Endothelial cell of umbilical vein (primary cell): ENCODE measurements around the gene CDC37L1. TPM values are rescaled to one million over a fixed set of nuclear protein-coding genes. Genes with fewer than 3 reads are reported as not detected.

Source experiments
- BruUV-seq: library from RNA; stranded (reverse); fragments of 400-500 nt; replicated peaks from 2 replicates; lab custom pipeline; 2021; lab: Mats Ljungman, UMichigan
- CTCF ChIA-PET: fragments of 300-600, 350-600 bp; sonication (Branson Sonifier 250); formaldehyde crosslinking; loops from one replicate; lab custom pipeline; 2021; ENCODE audit warnings: antibody characterized with exemption, inconsistent platforms; lab: Charles Lee
- POLR2A ChIA-PET: fragments of 300-600, 350-600 bp; sonication (Branson Sonifier 250); formaldehyde crosslinking; loops from one replicate; lab custom pipeline; 2021; ENCODE audit warnings: antibody characterized with exemption, inconsistent platforms; lab: Charles Lee
- DNase-seq: peaks from one replicate; pipeline ENCODE4 v3.0.0-alpha.2; 2011; ENCODE audit warnings: low read depth, low spot score
- FAIRE-seq: peaks from 2 replicates; lab custom pipeline; 2011; peaks lifted over from hg19 to GRCh38; lab: Jason Lieb, UNC
- H2AFZ ChIP-seq: 2 replicates; pipeline ENCODE4 v1.6.0; 2012; ENCODE audit warnings: low read depth, low read length, control low read depth, inconsistent platforms
- H3K27ac ChIP-seq: 2 replicates; pipeline ENCODE4 v1.5.1; 2011; ENCODE audit warnings: low read depth, mild to moderate bottlenecking, control low read depth, low read length, moderate library complexity; ENCODE audit not compliant: insufficient read depth
- H3K27me3 ChIP-seq, 2 experiments: 2 replicates each; pipeline versions ENCODE4 v1.6.0 to v1.6.1; 2011; ENCODE audit warnings: low read length in 2 of 2, mixed read lengths in 1 of 2; ENCODE audit not compliant: control insufficient read depth in 2 of 2, insufficient read depth in 2 of 2
- H3K36me3 ChIP-seq, 2 experiments: 2 replicates in 1 of 2; 3 replicates in 1 of 2; pipeline ENCODE4 v1.5.1; 2011; ENCODE audit warnings: low read length in 2 of 2, mild to moderate bottlenecking in 1 of 2, moderate library complexity in 1 of 2; ENCODE audit not compliant: control insufficient read depth in 2 of 2, insufficient read depth in 2 of 2; ENCODE audit errors: extremely low read depth in 1 of 2
- H3K4me1 ChIP-seq: 3 replicates; pipeline ENCODE4 v1.5.1; 2011; ENCODE audit warnings: mild to moderate bottlenecking, low read length; ENCODE audit not compliant: control insufficient read depth, insufficient read depth; ENCODE audit errors: extremely low read depth
- H3K4me2 ChIP-seq: 2 replicates; pipeline ENCODE4 v1.6.1; 2011; ENCODE audit warnings: low read length, control low read depth, mixed read lengths; ENCODE audit not compliant: insufficient read depth
- H3K4me3 ChIP-seq, 3 experiments: fragments of 200-600 bp in 1 of 3; sonication (generic), shearing (Covaris generic) in 1 of 3; replicated peaks in 1 of 3; 2 replicates each; pipeline ENCODE4 v1.5.1; 2011 to 2016; ENCODE audit warnings: control low read depth in 3 of 3, low read length in 3 of 3, mild to moderate bottlenecking in 2 of 3, inconsistent platforms in 1 of 3, low read depth in 1 of 3, moderate library complexity in 1 of 3; ENCODE audit not compliant: insufficient read depth in 1 of 3
- H3K79me2 ChIP-seq: 2 replicates; pipeline ENCODE4 v1.6.0; 2012; ENCODE audit warnings: low read length, inconsistent platforms; ENCODE audit not compliant: control insufficient read depth, insufficient read depth
- H3K9ac ChIP-seq: replicated peaks from 2 replicates; pipeline ENCODE3; 2011; ENCODE audit warnings: low read length, control low read depth; ENCODE audit not compliant: insufficient read depth; ENCODE audit errors: extremely low read depth
- H3K9me1 ChIP-seq: replicated peaks from 3 replicates; pipeline ENCODE4 v1.6.0; 2011; ENCODE audit warnings: mild to moderate bottlenecking, low read length; ENCODE audit not compliant: control insufficient read depth, insufficient read depth; ENCODE audit errors: extremely low read depth
- H3K9me3 ChIP-seq: replicated peaks from 2 replicates; pipeline ENCODE4 v1.5.1; 2012; ENCODE audit warnings: low read length, inconsistent platforms; ENCODE audit not compliant: control insufficient read depth, insufficient read depth
- H4K20me1 ChIP-seq: replicated peaks from 2 replicates; pipeline ENCODE3; 2011; ENCODE audit warnings: mild to moderate bottlenecking, low read length; ENCODE audit not compliant: control insufficient read depth, insufficient read depth; ENCODE audit errors: extremely low read depth
- EZH2 ChIP-seq: IDR thresholded peaks from 2 replicates; pipeline ENCODE4 v1.6.1; 2012; ENCODE audit warnings: borderline replicate concordance, low read depth, mild to moderate bottlenecking, moderate library complexity, low read length, inconsistent platforms; ENCODE audit not compliant: severe bottlenecking
- FOS ChIP-seq: IDR thresholded peaks from 2 replicates; pipeline ENCODE4 v1.6.1; 2011; ENCODE audit warnings: mild to moderate bottlenecking, low read length, moderate library complexity, borderline replicate concordance; ENCODE audit not compliant: insufficient read depth
- GATA2 ChIP-seq: IDR thresholded peaks from 2 replicates; pipeline ENCODE4 v1.7.0; 2011; ENCODE audit warnings: low read depth, mild to moderate bottlenecking, moderate library complexity, mixed read lengths, low read length; ENCODE audit not compliant: insufficient read length, insufficient read depth
- JUN ChIP-seq: IDR thresholded peaks from 2 replicates; pipeline ENCODE4 v1.6.1; 2011; ENCODE audit warnings: borderline replicate concordance, low read depth; ENCODE audit not compliant: insufficient read length, insufficient read depth
- MYC ChIP-seq: IDR thresholded peaks from one replicate; pipeline ENCODE4 v1.6.1; 2011; ENCODE audit warnings: mild to moderate bottlenecking, low read depth, low read length
- POLR2A ChIP-seq: IDR thresholded peaks from 2 replicates; pipeline ENCODE4 v1.6.1; 2012; ENCODE audit warnings: low read depth, mild to moderate bottlenecking, control low read depth, low read length
- POLR2AphosphoS5 ChIP-seq: IDR thresholded peaks from 2 replicates; pipeline ENCODE4 v1.6.1; 2012; ENCODE audit warnings: low read depth, mild to moderate bottlenecking, control low read depth, low read length, moderate library complexity; ENCODE audit not compliant: insufficient read depth
- dilution Hi-C: fragments of 300-500 bp; cut with MboI; formaldehyde crosslinking; loops from one replicate; pipeline ENCODE4 v1.15.0; 2019; ENCODE audit warnings: low sequenced_read_pairs; ENCODE audit not compliant: extremely low pct_ligation_motif_present
- intact Hi-C: fragments of 100-400 bp; cut with micrococcal nuclease; formaldehyde crosslinking; loops from one replicate; pipeline ENCODE4 v1.10.0; 2022
- polyA plus RNA-seq, 4 experiments: library from polyadenylated mRNA; depleted of rRNA in 3 of 4; stranded (reverse) in 3 of 4; unstranded in 1 of 4; fragments of >200 nt; gene quantifications; 2 replicates each; pipeline versions ENCODE4 v1.2.1 to v1.2.3, GENCODE V29; 2011 to 2012; ENCODE audit warnings: missing spikeins in 1 of 4
- total RNA-seq: library from RNA; stranded (reverse); gene quantifications from 2 replicates; pipeline ENCODE4 v1.2.3, GENCODE V29; 2021
- TF ChIP-seq, protein P1 (sequence below): IDR thresholded peaks from 2 replicates; pipeline ENCODE4 v1.6.1; 2011; ENCODE audit not compliant: insufficient read depth, insufficient read length
- TF ChIP-seq, protein P2 (sequence below), 2 donors: IDR thresholded peaks; 1 replicate in 1 of 2; 2 replicates in 1 of 2; pipeline ENCODE4 v1.5.1; 2011; ENCODE audit warnings: low read length in 2 of 2, mild to moderate bottlenecking in 2 of 2, moderate library complexity in 2 of 2, control low read depth in 1 of 2, inconsistent platforms in 1 of 2, low read depth in 1 of 2; ENCODE audit not compliant: insufficient read depth in 1 of 2; ENCODE audit errors: extremely low read depth in 1 of 2

CDC37L1 gene
- total and polyA plus RNA-seq, 2 donors (not counting 3 experiments of a cell fraction or from before 2014, with no cell fraction given) = 2.6 to 6.8 TPM

DNA sequence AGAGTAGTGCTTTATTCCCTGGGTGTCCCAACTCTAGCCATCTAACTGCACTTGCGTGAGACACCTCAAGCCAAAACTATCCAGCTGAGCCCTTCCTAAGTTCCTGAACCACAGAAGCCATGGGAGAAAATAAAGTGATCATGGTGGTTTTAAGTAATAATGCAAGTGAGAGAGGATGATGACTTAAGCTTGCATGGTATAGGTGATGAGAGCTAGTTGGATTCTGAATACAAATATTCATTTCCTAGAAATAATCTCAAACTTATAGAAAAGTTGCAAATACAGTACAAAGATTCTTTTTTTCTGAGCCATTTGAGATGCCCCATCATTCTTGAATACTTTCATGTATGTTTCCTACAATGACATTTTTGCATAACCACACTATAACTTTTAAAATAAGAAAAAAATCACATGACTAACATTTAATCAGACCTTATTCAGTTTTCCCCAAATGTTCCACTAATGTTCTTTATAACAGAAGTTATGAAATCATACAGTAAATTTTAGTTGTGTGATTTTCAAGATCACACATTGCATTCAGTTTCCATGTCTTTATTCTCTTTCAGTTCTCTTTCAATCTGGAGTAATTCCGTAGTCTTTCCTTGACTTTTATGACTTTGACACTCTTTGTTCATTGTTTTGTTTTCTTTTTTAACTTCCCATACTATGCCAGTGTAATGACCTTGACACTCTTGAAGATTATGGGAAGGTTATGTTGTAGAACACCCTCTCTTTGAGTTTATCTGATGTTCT lies 67.1 kb downstream of the CDC37L1 start:
- POLR2A ChIA-PET = no interaction called here
- H3K79me2 ChIP-seq = no peaks in the 10 kb centered on the region
- BruUV-seq = no TSS peak
- H4K20me1 ChIP-seq = no peaks in the 10 kb centered on the region
- no peak overlapping the region for H2AFZ ChIP-seq
- no peak overlapping the region for H3K4me3 ChIP-seq
- TF ChIP-seq, protein P1, sequence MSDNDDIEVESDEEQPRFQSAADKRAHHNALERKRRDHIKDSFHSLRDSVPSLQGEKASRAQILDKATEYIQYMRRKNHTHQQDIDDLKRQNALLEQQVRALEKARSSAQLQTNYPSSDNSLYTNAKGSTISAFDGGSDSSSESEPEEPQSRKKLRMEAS = no peak
- TF ChIP-seq FOS = no peak
- TF ChIP-seq, protein P2, sequence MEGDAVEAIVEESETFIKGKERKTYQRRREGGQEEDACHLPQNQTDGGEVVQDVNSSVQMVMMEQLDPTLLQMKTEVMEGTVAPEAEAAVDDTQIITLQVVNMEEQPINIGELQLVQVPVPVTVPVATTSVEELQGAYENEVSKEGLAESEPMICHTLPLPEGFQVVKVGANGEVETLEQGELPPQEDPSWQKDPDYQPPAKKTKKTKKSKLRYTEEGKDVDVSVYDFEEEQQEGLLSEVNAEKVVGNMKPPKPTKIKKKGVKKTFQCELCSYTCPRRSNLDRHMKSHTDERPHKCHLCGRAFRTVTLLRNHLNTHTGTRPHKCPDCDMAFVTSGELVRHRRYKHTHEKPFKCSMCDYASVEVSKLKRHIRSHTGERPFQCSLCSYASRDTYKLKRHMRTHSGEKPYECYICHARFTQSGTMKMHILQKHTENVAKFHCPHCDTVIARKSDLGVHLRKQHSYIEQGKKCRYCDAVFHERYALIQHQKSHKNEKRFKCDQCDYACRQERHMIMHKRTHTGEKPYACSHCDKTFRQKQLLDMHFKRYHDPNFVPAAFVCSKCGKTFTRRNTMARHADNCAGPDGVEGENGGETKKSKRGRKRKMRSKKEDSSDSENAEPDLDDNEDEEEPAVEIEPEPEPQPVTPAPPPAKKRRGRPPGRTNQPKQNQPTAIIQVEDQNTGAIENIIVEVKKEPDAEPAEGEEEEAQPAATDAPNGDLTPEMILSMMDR (IDR thresholded peaks at IDR 0.05; ENCODE audit: extremely low read depth in 1 of 2, insufficient read depth in 1 of 2, low read depth in 1 of 2, low read length in 2 of 2) = no peak
- TF ChIP-seq POLR2A = no peak
- TF ChIP-seq JUN = no peak
- TF ChIP-seq POLR2AphosphoS5 = no peak
- no peak for TF ChIP-seq GATA2
- TF ChIP-seq EZH2 = no peak
- no peak for TF ChIP-seq MYC
- H3K9me1 ChIP-seq = no peaks in the 10 kb centered on the region
- no peaks in the 10 kb centered on the region for H3K27me3 ChIP-seq
- no peak overlapping the region for H3K27ac ChIP-seq
- CTCF ChIA-PET = interaction anchor here (0.9 to 1.6 kb wide), 6 partner anchors 12 to 854 kb away, joined by 3 to 5 read pairs (median 3); partner anchors contain the start of gene JAK2
- no peaks in the 10 kb centered on the region for H3K4me1 ChIP-seq
- DNase-seq = no peak
- H3K36me3 ChIP-seq = no peaks in the 10 kb centered on the region
- dilution Hi-C loops (no loop called here), intact Hi-C loops (no loop called here)
- H3K9me3 ChIP-seq = no peaks in the 10 kb centered on the region
- H3K9ac ChIP-seq = no peak overlapping the region
- H3K4me2 ChIP-seq = no peak overlapping the region
- FAIRE-seq = no peak
